Activated naive CD8-positive, alpha-beta T cell treated with anti-CD3 and anti-CD28 coated beads, Interleukin-2, amount 50 U/mL, for 24 hours (primary cell): ENCODE results near the gene RFC4.
"Not testable (repeated sequence)": the region's sequence is repeated elsewhere in the genome, so short reads cannot be mapped to it uniquely, and the experiment has no call there.

Experiments
- ATAC-seq: fragments of 150-1000 bp; cut with Tn5 transposase; one replicate; pipeline ENCODE4 v1.10.0; 2021
- DNase-seq: peaks from one replicate; pipeline ENCODE4 v3.0.0; 2021
- H3K27ac Mint-ChIP-seq: one replicate; pipeline ENCODE4 v1.8.0; 2021; ENCODE audit warnings: mild to moderate bottlenecking, mixed read lengths
- H3K27me3 Mint-ChIP-seq: one replicate; pipeline ENCODE4 v1.8.0; 2021; ENCODE audit warnings: mixed read lengths
- H3K36me3 Mint-ChIP-seq: one replicate; pipeline ENCODE4 v1.8.0; 2021; ENCODE audit warnings: low read depth, mixed read lengths
- H3K4me1 Mint-ChIP-seq: one replicate; pipeline ENCODE4 v1.8.0; 2021; ENCODE audit warnings: mixed read lengths
- H3K4me3 Mint-ChIP-seq: one replicate; pipeline ENCODE4 v1.8.0; 2021; ENCODE audit warnings: mild to moderate bottlenecking, moderate library complexity, mixed read lengths
- H3K9me3 Mint-ChIP-seq: one replicate; pipeline ENCODE4 v1.8.0; 2021; ENCODE audit warnings: mixed read lengths

RFC4 gene

GRCh38 chr3:186814100-186814499, 7.8 kb upstream of the RFC4 start:
- peaks cover 2% of the 10 kb centered on the region for H3K27me3 Mint-ChIP-seq
- DNase-seq (no peak), ATAC-seq (no peak)
- H3K9me3 Mint-ChIP-seq, result no peaks in the 10 kb centered on the region
- H3K27ac Mint-ChIP-seq, result no peak overlapping the region
- no peak overlapping the region for H3K4me3 Mint-ChIP-seq
- no peaks in the 10 kb centered on the region for H3K36me3 Mint-ChIP-seq
- H3K4me1 Mint-ChIP-seq, result peaks cover 10% of the 10 kb centered on the region

- H3K27ac Mint-ChIP-seq, result not testable (repeated sequence)
These were observed 5.0 kb upstream of the RFC4 start for GRCh38 chr3:186811313-186811712.

GRCh38 chr3:186810336-186810996, 4.2 kb upstream of the RFC4 start:
- peaks cover 17% of the 10 kb centered on the region for H3K4me1 Mint-ChIP-seq
- no peaks in the 10 kb centered on the region for H3K9me3 Mint-ChIP-seq
- no peak for DNase-seq
- H3K27ac Mint-ChIP-seq, result no peak overlapping the region
- no peak for ATAC-seq
- peaks cover 2% of the 10 kb centered on the region for H3K27me3 Mint-ChIP-seq
- no peak overlapping the region for H3K4me3 Mint-ChIP-seq
- H3K36me3 Mint-ChIP-seq, result peaks cover 5% of the 10 kb centered on the region

More at GRCh38 chr3:186811313-186811712, 5.0 kb upstream of the RFC4 start:
- H3K27me3 Mint-ChIP-seq, H3K9me3 Mint-ChIP-seq, DNase-seq, H3K4me3 Mint-ChIP-seq, H3K36me3 Mint-ChIP-seq, ATAC-seq: not testable (repeated sequence)
- H3K4me1 Mint-ChIP-seq, result peaks cover 20% of the 10 kb centered on the region

- Mint-ChIP-seq H3K4me3 (peak overlapping the region; percentile 91), H3K4me1 (peaks cover 35% of the 10 kb centered on the region), H3K9me3 (no peaks in the 10 kb centered on the region), H3K27ac (peak overlapping the region; percentile 93), H3K36me3 (peaks cover 31% of the 10 kb centered on the region), H3K27me3 (no peaks in the 10 kb centered on the region)
- ATAC-seq (peak; percentile 31), DNase-seq (no peak)
These were observed 949 bp upstream of the RFC4 start for GRCh38 chr3:186807231-186807630.

GRCh38 chr3:186803447-186803846, 2.8 kb downstream of the RFC4 start:
- H3K27me3 Mint-ChIP-seq, H3K4me3 Mint-ChIP-seq, H3K9me3 Mint-ChIP-seq, ATAC-seq, H3K27ac Mint-ChIP-seq, DNase-seq: not testable (repeated sequence)
- Mint-ChIP-seq H3K36me3 (peaks cover 56% of the 10 kb centered on the region), H3K4me1 (peaks cover 47% of the 10 kb centered on the region)

GRCh38 chr3:186802701-186803100, 3.6 kb downstream of the RFC4 start:
- H3K27me3 Mint-ChIP-seq, result no peaks in the 10 kb centered on the region
- H3K27ac Mint-ChIP-seq, result no peak overlapping the region
- DNase-seq (no peak), ATAC-seq (no peak)
- peaks cover 48% of the 10 kb centered on the region for H3K4me1 Mint-ChIP-seq
- no peak overlapping the region for H3K4me3 Mint-ChIP-seq
- no peaks in the 10 kb centered on the region for H3K9me3 Mint-ChIP-seq
- peaks cover 64% of the 10 kb centered on the region for H3K36me3 Mint-ChIP-seq

GRCh38 chr3:186800285-186800684, 6.0 kb downstream of the RFC4 start:
- ATAC-seq, result no peak
- peaks cover 35% of the 10 kb centered on the region for H3K4me1 Mint-ChIP-seq
- H3K27me3 Mint-ChIP-seq, result no peaks in the 10 kb centered on the region
- H3K27ac Mint-ChIP-seq, result no peak overlapping the region
- DNase-seq, result no peak
- H3K36me3 Mint-ChIP-seq, result peaks cover 76% of the 10 kb centered on the region
- H3K9me3 Mint-ChIP-seq, result no peaks in the 10 kb centered on the region
- no peak overlapping the region for H3K4me3 Mint-ChIP-seq

- peaks cover 74% of the 10 kb centered on the region for H3K36me3 Mint-ChIP-seq
- DNase-seq, result no peak
- no peak overlapping the region for H3K4me3 Mint-ChIP-seq
- H3K27me3 Mint-ChIP-seq, result no peaks in the 10 kb centered on the region
- peaks cover 22% of the 10 kb centered on the region for H3K4me1 Mint-ChIP-seq
- no peak overlapping the region for H3K27ac Mint-ChIP-seq
- no peak for ATAC-seq
- H3K9me3 Mint-ChIP-seq, result no peaks in the 10 kb centered on the region
These were observed 7.9 kb downstream of the RFC4 start for GRCh38 chr3:186798239-186798874.

- DNase-seq (peak; percentile 38), ATAC-seq (peak; percentile 41)
- H3K36me3 Mint-ChIP-seq, result peaks cover 85% of the 10 kb centered on the region
- peak overlapping the region; percentile 99 for H3K4me3 Mint-ChIP-seq
- peak overlapping the region; percentile 100 for H3K27ac Mint-ChIP-seq
- H3K27me3 Mint-ChIP-seq, result no peaks in the 10 kb centered on the region
- no peaks in the 10 kb centered on the region for H3K9me3 Mint-ChIP-seq
- peaks cover 41% of the 10 kb centered on the region for H3K4me1 Mint-ChIP-seq
These were observed 15.9 kb downstream of the RFC4 start for GRCh38 chr3:186790261-186790981.

GRCh38 chr3:186789554-186790260, 16.6 kb downstream of the RFC4 start:
- ATAC-seq (peak; percentile 17), DNase-seq (no peak)
- Mint-ChIP-seq H3K36me3 (peaks cover 90% of the 10 kb centered on the region), H3K9me3 (no peaks in the 10 kb centered on the region), H3K27ac (peak overlapping the region; percentile 100), H3K27me3 (no peaks in the 10 kb centered on the region), H3K4me3 (peak overlapping the region; percentile 99), H3K4me1 (peaks cover 47% of the 10 kb centered on the region)

GRCh38 chr3:186788482-186789370, 17.6 kb downstream of the RFC4 start:
- Mint-ChIP-seq H3K27ac (peak overlapping the region; percentile 100), H3K36me3 (peaks cover 92% of the 10 kb centered on the region), H3K4me1 (peaks cover 54% of the 10 kb centered on the region), H3K27me3 (peaks cover 2% of the 10 kb centered on the region), H3K4me3 (peak overlapping the region; percentile 99), H3K9me3 (no peaks in the 10 kb centered on the region)
- DNase-seq (no peak), ATAC-seq (no peak)

- H3K27me3 Mint-ChIP-seq, result peaks cover 5% of the 10 kb centered on the region
- ATAC-seq (no peak), DNase-seq (no peak)
- H3K9me3 Mint-ChIP-seq, result no peaks in the 10 kb centered on the region
- peak overlapping the region; percentile 99 for H3K4me3 Mint-ChIP-seq
- peaks cover 90% of the 10 kb centered on the region for H3K36me3 Mint-ChIP-seq
- H3K27ac Mint-ChIP-seq, result peak overlapping the region; percentile 100
- H3K4me1 Mint-ChIP-seq, result peaks cover 57% of the 10 kb centered on the region
These were observed 18.4 kb downstream of the RFC4 start for GRCh38 chr3:186787642-186788481.

- no peak for ATAC-seq
- Mint-ChIP-seq H3K27ac (peak overlapping the region; percentile 100), H3K4me3 (peak overlapping the region; percentile 99), H3K36me3 (peaks cover 81% of the 10 kb centered on the region), H3K4me1 (peaks cover 65% of the 10 kb centered on the region), H3K27me3 (peaks cover 5% of the 10 kb centered on the region), H3K9me3 (no peaks in the 10 kb centered on the region)
- DNase-seq, result no peak
These were observed 19.4 kb downstream of the RFC4 start for GRCh38 chr3:186786922-186787321.
